ENCODE results near the gene RMP24.
A peak's percentile ranks its signal among the peaks of the same experiment; 100 is the strongest.

RMP24 gene

DNA sequence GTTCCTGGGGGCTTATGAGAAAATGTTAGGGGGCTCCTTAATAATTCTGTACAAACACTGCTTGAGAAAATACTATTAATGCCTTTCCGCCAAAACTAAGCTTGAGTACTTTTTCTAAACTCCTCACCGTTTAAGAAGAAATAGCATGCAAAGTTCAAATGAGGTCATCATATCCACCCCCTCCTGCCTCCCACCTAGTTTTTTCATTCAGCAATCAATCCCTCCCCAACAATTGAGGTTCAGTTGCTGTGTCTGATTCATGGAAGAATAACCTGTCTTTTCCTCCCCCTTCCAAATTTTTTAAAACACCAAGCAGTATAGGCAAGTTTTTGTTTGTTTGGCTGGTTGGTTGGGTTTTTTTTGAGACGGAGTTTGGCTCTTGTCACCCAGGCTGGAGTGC is 24.4 kb upstream of the RMP24 start:
- no TSS peak for BruUV-seq (replicated peaks)
- intact Hi-C loops (cut with micrococcal nuclease; ENCODE audit: unreplicated experiment), result no loop called here
- TF ChIP-seq, protein P1, sequence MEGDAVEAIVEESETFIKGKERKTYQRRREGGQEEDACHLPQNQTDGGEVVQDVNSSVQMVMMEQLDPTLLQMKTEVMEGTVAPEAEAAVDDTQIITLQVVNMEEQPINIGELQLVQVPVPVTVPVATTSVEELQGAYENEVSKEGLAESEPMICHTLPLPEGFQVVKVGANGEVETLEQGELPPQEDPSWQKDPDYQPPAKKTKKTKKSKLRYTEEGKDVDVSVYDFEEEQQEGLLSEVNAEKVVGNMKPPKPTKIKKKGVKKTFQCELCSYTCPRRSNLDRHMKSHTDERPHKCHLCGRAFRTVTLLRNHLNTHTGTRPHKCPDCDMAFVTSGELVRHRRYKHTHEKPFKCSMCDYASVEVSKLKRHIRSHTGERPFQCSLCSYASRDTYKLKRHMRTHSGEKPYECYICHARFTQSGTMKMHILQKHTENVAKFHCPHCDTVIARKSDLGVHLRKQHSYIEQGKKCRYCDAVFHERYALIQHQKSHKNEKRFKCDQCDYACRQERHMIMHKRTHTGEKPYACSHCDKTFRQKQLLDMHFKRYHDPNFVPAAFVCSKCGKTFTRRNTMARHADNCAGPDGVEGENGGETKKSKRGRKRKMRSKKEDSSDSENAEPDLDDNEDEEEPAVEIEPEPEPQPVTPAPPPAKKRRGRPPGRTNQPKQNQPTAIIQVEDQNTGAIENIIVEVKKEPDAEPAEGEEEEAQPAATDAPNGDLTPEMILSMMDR (conservative IDR thresholded peaks at IDR 0.05), result no peak
- no peak for TF ChIP-seq EZH2 (IDR thresholded peaks at IDR 0.05; ENCODE audit: low read depth)

GRCh38 chr18:35949090-35949489 is 23.4 kb upstream of the RMP24 start:
- intact Hi-C loops (cut with micrococcal nuclease; ENCODE audit: unreplicated experiment), result no loop called here
- no peaks in the 10 kb centered on the region for H3K9me2 ChIP-seq (ENCODE audit: insufficient read depth)
- no peak overlapping the region for H3K4me2 ChIP-seq
- 0 out of 2 replicates have a peak, but pooled peaks cover 3% of the 10 kb centered on the region for H3K27me3 ChIP-seq (ENCODE audit: insufficient read depth, low read depth)
- BruUV-seq (replicated peaks), result no TSS peak
- H3K4me3 ChIP-seq, result no peak overlapping the region
- TF ChIP-seq, protein P1 (conservative IDR thresholded peaks at IDR 0.05), result no peak
- no peak for TF ChIP-seq EZH2 (IDR thresholded peaks at IDR 0.05; ENCODE audit: low read depth)
- H3K9me3 ChIP-seq (ENCODE audit: insufficient read depth, low read depth), result no peaks in the 10 kb centered on the region
- H3K27ac ChIP-seq, result no peak overlapping the region
- no peak for DNase-seq
- no peaks in the 10 kb centered on the region for H3K79me2 ChIP-seq (ENCODE audit: low read depth)
- CTCF ChIA-PET, result no interaction called here
- no peak overlapping the region for H2AFZ ChIP-seq
- no peaks in the 10 kb centered on the region for H3F3A ChIP-seq (ENCODE audit: insufficient read depth, low read depth)
- no peaks in the 10 kb centered on the region for H4K20me1 ChIP-seq (ENCODE audit: insufficient read depth)
- H3K4me1 ChIP-seq (replicated peaks; ENCODE audit: insufficient read depth), result no peaks in the 10 kb centered on the region
- POLR2A ChIA-PET (ENCODE audit: unreplicated experiment), result no interaction called here
- no peaks in the 10 kb centered on the region for H3K36me3 ChIP-seq (ENCODE audit: low read depth)

More for the DNA sequence above, 24.4 kb upstream of the RMP24 start:
- no peaks in the 10 kb centered on the region for H3F3A ChIP-seq (ENCODE audit: insufficient read depth, low read depth)
- ChIA-PET POLR2A (ENCODE audit: unreplicated experiment) (no interaction called here), CTCF (no interaction called here)
- no peak for DNase-seq
- no peaks in the 10 kb centered on the region for H3K9me3 ChIP-seq (ENCODE audit: insufficient read depth, low read depth)
- no peaks in the 10 kb centered on the region for H3K36me3 ChIP-seq (ENCODE audit: low read depth)
- no peak overlapping the region for H3K4me2 ChIP-seq
- no peaks in the 10 kb centered on the region for H3K79me2 ChIP-seq (ENCODE audit: low read depth)
- H3K27ac ChIP-seq, result no peak overlapping the region
- 0 out of 2 replicates have a peak, but pooled peaks cover 3% of the 10 kb centered on the region for H3K27me3 ChIP-seq (ENCODE audit: insufficient read depth, low read depth)
- no peak overlapping the region for H3K4me3 ChIP-seq
- no peaks in the 10 kb centered on the region for H4K20me1 ChIP-seq (ENCODE audit: insufficient read depth)
- no peaks in the 10 kb centered on the region for H3K4me1 ChIP-seq (replicated peaks; ENCODE audit: insufficient read depth)
- no peaks in the 10 kb centered on the region for H3K9me2 ChIP-seq (ENCODE audit: insufficient read depth)
- H2AFZ ChIP-seq, result no peak overlapping the region

- Histone ChIP-seq H3K27me3 (ENCODE audit: insufficient read depth, low read depth) (0 out of 2 replicates have a peak, but pooled peaks cover 3% of the 10 kb centered on the region), H3K4me3 (peak overlapping the region; percentile 51; the same call in 1 of the 2 replicates), H3K27ac (no peak overlapping the region), H3K4me1 (replicated peaks; ENCODE audit: insufficient read depth) (no peaks in the 10 kb centered on the region), H4K20me1 (ENCODE audit: insufficient read depth) (no peaks in the 10 kb centered on the region), H3K9me2 (ENCODE audit: insufficient read depth) (no peaks in the 10 kb centered on the region), H3K36me3 (ENCODE audit: low read depth) (no peaks in the 10 kb centered on the region), H3K9me3 (ENCODE audit: insufficient read depth, low read depth) (no peaks in the 10 kb centered on the region), H2AFZ (peak overlapping the region; percentile 74), H3F3A (ENCODE audit: insufficient read depth, low read depth) (no peaks in the 10 kb centered on the region), H3K79me2 (ENCODE audit: low read depth) (no peaks in the 10 kb centered on the region), H3K4me2 (peak overlapping the region; percentile 77)
- intact Hi-C loops (cut with micrococcal nuclease; ENCODE audit: unreplicated experiment), result loop anchor here (5.0 kb wide), 2 partner anchors 193 to 718 kb away; no protein-coding TSS in a partner anchor
- CTCF ChIA-PET, result no interaction called here
- TF ChIP-seq EZH2 (IDR thresholded peaks at IDR 0.05; ENCODE audit: low read depth), result no peak
- TF ChIP-seq, protein P1 (conservative IDR thresholded peaks at IDR 0.05), result peak; percentile 87
- POLR2A ChIA-PET (ENCODE audit: unreplicated experiment), result no interaction called here
- DNase-seq, result peak in 1 of 2 experiments; percentile 23
- no TSS peak for BruUV-seq (replicated peaks)
These were observed 22.4 kb upstream of the RMP24 start for GRCh38 chr18:35949903-35950627.

Measured in PC-9 (cell line).